ENCODE results near the gene EFCAB14. TPM values are rescaled to one million over a fixed set of nuclear protein-coding genes. Genes with fewer than 3 reads are reported as not detected.
"Not testable (repeated sequence)": the region's sequence is repeated elsewhere in the genome, so short reads cannot be mapped to it uniquely, and the experiment has no call there.

Gene EFCAB14
- total RNA-seq, 4 donors from 2014 or later, result 59.5 to 70.2 (median 62.8) TPM

DNA sequence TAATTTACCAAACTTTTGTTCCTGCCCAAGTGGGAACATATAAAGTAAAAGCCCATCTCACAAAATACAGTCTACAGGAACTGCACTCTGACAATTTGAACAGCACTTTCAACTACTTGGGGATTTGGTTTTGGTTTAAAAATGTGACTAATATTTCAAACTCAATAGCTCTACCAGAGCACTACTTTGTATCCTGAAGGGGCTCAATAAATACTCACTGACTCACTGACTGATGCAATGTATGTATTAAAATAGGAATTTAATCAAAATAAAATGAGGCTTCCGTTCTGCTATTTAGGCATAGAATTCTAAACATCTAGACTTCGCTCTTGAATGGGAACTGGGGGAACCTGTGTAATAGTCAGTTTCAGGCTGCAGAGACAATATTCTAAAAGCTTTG is 21.9 kb downstream of the EFCAB14 start:
- TF ChIP-seq, protein P1, sequence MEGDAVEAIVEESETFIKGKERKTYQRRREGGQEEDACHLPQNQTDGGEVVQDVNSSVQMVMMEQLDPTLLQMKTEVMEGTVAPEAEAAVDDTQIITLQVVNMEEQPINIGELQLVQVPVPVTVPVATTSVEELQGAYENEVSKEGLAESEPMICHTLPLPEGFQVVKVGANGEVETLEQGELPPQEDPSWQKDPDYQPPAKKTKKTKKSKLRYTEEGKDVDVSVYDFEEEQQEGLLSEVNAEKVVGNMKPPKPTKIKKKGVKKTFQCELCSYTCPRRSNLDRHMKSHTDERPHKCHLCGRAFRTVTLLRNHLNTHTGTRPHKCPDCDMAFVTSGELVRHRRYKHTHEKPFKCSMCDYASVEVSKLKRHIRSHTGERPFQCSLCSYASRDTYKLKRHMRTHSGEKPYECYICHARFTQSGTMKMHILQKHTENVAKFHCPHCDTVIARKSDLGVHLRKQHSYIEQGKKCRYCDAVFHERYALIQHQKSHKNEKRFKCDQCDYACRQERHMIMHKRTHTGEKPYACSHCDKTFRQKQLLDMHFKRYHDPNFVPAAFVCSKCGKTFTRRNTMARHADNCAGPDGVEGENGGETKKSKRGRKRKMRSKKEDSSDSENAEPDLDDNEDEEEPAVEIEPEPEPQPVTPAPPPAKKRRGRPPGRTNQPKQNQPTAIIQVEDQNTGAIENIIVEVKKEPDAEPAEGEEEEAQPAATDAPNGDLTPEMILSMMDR (IDR thresholded peaks at IDR 0.05 in 4 of 5, conservative IDR thresholded peaks at IDR 0.05 in 1 of 5), result no peak
- no peak overlapping the region for H3K4me3 ChIP-seq
- H3K27me3 ChIP-seq, result no peaks in the 10 kb centered on the region
- DNase-seq (no peak), ATAC-seq (no peak)
- no peaks in the 10 kb centered on the region for H3K9me3 ChIP-seq
- H3K36me3 ChIP-seq, result peaks cover 0 to 17% of the 10 kb centered on the region in 2 donors
- peaks cover 16 to 17% of the 10 kb centered on the region in 2 donors for H3K4me1 ChIP-seq
- in situ Hi-C loops (cut with MboI; ENCODE audit: low sequenced_read_pairs in 4 of 4) (no loop called here), intact Hi-C loops (cut with DNase I; ENCODE audit: low total_unique reads) (no loop called here)
- H3K27ac ChIP-seq, result no peak overlapping the region

DNA sequence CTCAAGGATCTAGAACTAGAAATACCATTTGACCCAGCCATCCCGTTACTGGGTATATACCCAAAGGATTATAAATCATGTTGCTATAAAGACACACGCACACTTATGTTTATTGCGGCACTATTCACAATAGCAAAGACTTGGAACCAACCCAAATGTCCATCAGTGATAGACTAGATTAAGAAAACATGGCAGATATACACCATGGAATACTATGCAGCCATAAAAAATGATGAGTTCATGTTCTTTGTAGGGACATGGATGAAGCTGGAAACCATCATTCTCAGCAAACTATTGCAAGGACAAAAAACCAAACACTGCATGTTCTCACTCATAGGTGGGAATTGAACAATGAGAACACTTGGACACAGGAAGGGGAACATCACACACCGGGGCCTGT is 24.2 kb downstream of the EFCAB14 start:
- ATAC-seq; intact Hi-C loops (cut with DNase I; ENCODE audit: low total_unique reads): not testable (repeated sequence)
- peaks cover 0 to 35% of the 10 kb centered on the region in 2 donors for H3K36me3 ChIP-seq

DNA sequence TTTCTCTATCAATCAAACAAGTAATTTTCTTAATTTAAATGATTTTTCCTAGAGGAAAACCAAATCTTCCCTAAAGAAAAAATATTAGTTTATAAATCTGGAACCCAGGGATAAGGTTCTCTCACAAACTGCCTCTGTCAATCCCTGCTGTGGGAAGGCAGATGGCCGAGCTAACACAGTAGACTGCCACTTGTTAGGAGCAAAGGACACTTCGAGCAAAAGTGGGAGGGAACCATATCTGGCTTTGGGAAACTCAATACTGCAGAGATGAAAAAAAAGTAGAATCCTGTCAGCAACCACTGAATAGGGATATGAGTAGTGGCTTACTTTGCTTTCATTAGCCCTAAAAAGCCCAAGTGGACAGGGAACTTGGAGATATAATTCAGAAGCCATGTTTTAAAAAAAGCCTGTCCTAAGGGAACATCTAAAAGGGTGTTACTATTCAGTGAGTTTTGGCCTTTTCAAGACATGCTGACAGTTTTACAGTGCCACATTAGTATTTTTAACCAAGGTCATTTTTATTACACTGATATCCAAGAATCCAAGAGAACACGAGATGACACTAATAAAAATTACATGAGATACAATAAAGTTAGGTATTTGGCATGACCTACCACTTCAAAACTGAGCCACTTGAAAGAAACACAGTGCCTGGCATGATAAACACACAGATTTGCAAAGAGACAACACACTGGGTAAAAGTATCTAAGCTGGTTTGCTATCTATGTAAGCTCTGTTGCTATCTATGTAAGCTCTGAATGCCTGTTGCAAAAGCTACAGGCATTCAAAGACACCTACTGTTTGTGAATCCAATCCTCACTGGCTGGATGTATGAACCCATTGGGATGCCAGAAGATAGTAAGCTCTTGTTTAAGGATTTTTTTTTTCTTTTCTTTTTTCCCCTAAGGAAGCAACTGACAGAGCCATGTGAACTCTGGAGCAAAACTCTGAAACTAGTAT is 25.8 kb downstream of the EFCAB14 start:
- no peak overlapping the region for H3K27ac ChIP-seq

More for the DNA sequence above, 24.2 kb downstream of the EFCAB14 start:
- H3K9me3 ChIP-seq; H3K27ac ChIP-seq; in situ Hi-C loops (cut with MboI; ENCODE audit: low sequenced_read_pairs in 4 of 4); H3K27me3 ChIP-seq; H3K4me3 ChIP-seq; DNase-seq: not testable (repeated sequence)
- peaks cover 26 to 34% of the 10 kb centered on the region in 2 donors for H3K4me1 ChIP-seq

DNA sequence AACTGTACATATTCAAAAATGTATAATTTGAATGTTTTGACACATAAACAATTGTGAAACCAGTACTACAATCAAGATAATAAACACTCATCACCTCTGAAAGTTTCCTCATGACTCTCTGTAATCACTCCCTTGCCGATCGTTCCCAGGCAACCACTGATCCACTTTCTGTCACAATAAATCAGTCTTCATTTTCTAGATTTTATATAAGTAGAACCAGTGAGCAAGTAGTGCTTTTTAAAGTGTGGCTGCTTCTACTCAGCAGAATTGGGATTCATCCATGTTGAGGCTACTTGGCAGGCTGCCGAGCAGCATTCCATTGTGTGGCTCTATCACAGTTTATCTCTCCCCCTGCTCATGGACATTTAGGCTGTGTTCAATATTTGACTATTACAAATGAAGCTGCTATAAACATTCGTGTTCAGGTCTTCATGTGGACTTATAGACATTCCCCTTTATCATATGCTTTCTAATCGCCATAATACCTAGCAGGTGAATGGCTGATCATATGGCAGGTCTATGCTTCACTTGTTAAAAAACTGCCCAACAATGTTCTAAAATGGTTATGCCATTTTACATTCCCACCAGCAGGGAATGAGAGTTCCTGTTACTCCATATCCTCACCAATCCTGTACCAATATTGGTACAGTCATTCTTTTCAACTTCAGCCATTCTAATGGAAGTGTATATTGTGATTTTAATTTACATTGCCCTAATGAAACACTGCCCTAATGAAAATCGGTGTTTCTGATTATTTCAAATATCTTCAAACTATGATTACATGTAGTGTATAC is 26.7 kb downstream of the EFCAB14 start:
- TF ChIP-seq, protein P1 (IDR thresholded peaks at IDR 0.05 in 4 of 5, conservative IDR thresholded peaks at IDR 0.05 in 1 of 5), result no peak
- TF ChIP-seq POLR2A (IDR thresholded peaks at IDR 0.05), result no peak
- Histone ChIP-seq H3K27me3 (no peaks in the 10 kb centered on the region), H3K27ac (no peak overlapping the region), H3K4me1 (peaks cover 50 to 59% of the 10 kb centered on the region in 2 donors), H3K4me3 (no peak overlapping the region), H3K36me3 (peaks cover 0 to 35% of the 10 kb centered on the region in 2 donors), H3K9me3 (no peaks in the 10 kb centered on the region)
- in situ Hi-C loops (cut with MboI; ENCODE audit: low sequenced_read_pairs in 4 of 4) (no loop called here), intact Hi-C loops (cut with DNase I; ENCODE audit: low total_unique reads) (no loop called here)
- no peak for ATAC-seq
- DNase-seq, result no peak

More for the DNA sequence above, 25.8 kb downstream of the EFCAB14 start:
- Histone ChIP-seq H3K27me3 (no peaks in the 10 kb centered on the region), H3K36me3 (peaks cover 0 to 35% of the 10 kb centered on the region in 2 donors), H3K9me3 (no peaks in the 10 kb centered on the region), H3K4me3 (no peak overlapping the region), H3K4me1 (peaks cover 41 to 50% of the 10 kb centered on the region in 2 donors)
- TF ChIP-seq, protein P1 (IDR thresholded peaks at IDR 0.05 in 4 of 5, conservative IDR thresholded peaks at IDR 0.05 in 1 of 5), result no peak
- no peak for TF ChIP-seq POLR2A (IDR thresholded peaks at IDR 0.05)
- DNase-seq, result no peak
- intact Hi-C loops (cut with DNase I; ENCODE audit: low total_unique reads), result no loop called here
- in situ Hi-C loops (cut with MboI; ENCODE audit: low sequenced_read_pairs in 4 of 4), result no loop called here
- ATAC-seq, result no peak

Data from gastrocnemius medialis (tissue), 4 donors.